GM12891 (cell line): ENCODE data around the gene FHIT.
"Not testable (repeated sequence)": the region's sequence is repeated elsewhere in the genome, so short reads cannot be mapped to it uniquely, and the experiment has no call there.

Source experiments
- DNase-seq: peaks from one replicate; pipeline ENCODE4 v3.0.0; 2011; ENCODE audit warnings: low spot score; ENCODE audit not compliant: insufficient read length
- FAIRE-seq: peaks from 2 replicates; lab custom pipeline; 2011; peaks lifted over from hg19 to GRCh38; lab: Jason Lieb, UNC
- PAX5 ChIP-seq: IDR thresholded peaks from 2 replicates; pipeline ENCODE4 v1.6.1; 2011; ENCODE audit warnings: low read length, moderate library complexity, mild to moderate bottlenecking; ENCODE audit not compliant: insufficient read depth, severe bottlenecking
- POLR2A ChIP-seq: IDR thresholded peaks from 2 replicates; pipeline ENCODE4 v1.6.1; 2011; ENCODE audit warnings: low read depth, low read length, control low read depth
- POLR2AphosphoS5 ChIP-seq: IDR thresholded peaks from 2 replicates; pipeline ENCODE4 v1.6.1; 2011; ENCODE audit warnings: low read depth, low read length, control low read depth
- POU2F2 ChIP-seq: IDR thresholded peaks from 2 replicates; pipeline ENCODE4 v1.6.1; 2011; ENCODE audit warnings: low read depth, mild to moderate bottlenecking, control low read depth, low read length, moderate library complexity
- SPI1 ChIP-seq: IDR thresholded peaks from 2 replicates; pipeline ENCODE4 v1.6.1; 2011; ENCODE audit warnings: low read depth, low read length, control low read depth
- TAF1 ChIP-seq: IDR thresholded peaks from 2 replicates; pipeline ENCODE4 v1.6.1; 2011; ENCODE audit warnings: low read depth, low read length, control low read depth

Gene FHIT

GRCh38 chr3:61077551-61077950, 173.7 kb downstream of the FHIT start:
- no peak for TF ChIP-seq POLR2AphosphoS5
- TF ChIP-seq PAX5 = no peak
- TF ChIP-seq POLR2A = no peak
- no peak for TF ChIP-seq POU2F2
- no peak for TF ChIP-seq TAF1
- FAIRE-seq (no peak), DNase-seq (no peak)

GRCh38 chr3:61074783-61075182, 176.5 kb downstream of the FHIT start:
- FAIRE-seq (no peak), DNase-seq (no peak)
- TF ChIP-seq SPI1 (no peak), POU2F2 (no peak), PAX5 (no peak), POLR2AphosphoS5 (no peak), TAF1 (no peak), POLR2A (no peak)

GRCh38 chr3:61073566-61074165, 177.6 kb downstream of the FHIT start:
- TF ChIP-seq SPI1 (no peak), POLR2AphosphoS5 (no peak), POU2F2 (no peak), PAX5 (no peak), TAF1 (no peak), POLR2A (no peak)
- DNase-seq (no peak), FAIRE-seq (no peak)

- no peak for DNase-seq
- no peak for FAIRE-seq
Measured at GRCh38 chr3:61068084-61068483, 183.2 kb downstream of the FHIT start.

GRCh38 chr3:61066800-61067199, 184.5 kb downstream of the FHIT start:
- no peak for TF ChIP-seq SPI1
- DNase-seq = no peak
- peak; percentile 45 for FAIRE-seq

More at GRCh38 chr3:61068084-61068483, 183.2 kb downstream of the FHIT start:
- TF ChIP-seq TAF1 = no peak
- TF ChIP-seq PAX5 = no peak
- TF ChIP-seq POU2F2 = no peak
- no peak for TF ChIP-seq SPI1
- TF ChIP-seq POLR2AphosphoS5 = no peak
- no peak for TF ChIP-seq POLR2A

- DNase-seq, FAIRE-seq: not testable (repeated sequence)
Measured at GRCh38 chr3:61066222-61066621, 185.0 kb downstream of the FHIT start.

- no peak for DNase-seq
- no peak for TF ChIP-seq POU2F2
- no peak for TF ChIP-seq PAX5
- no peak for TF ChIP-seq SPI1
- no peak for TF ChIP-seq TAF1
- no peak for TF ChIP-seq POLR2AphosphoS5
- no peak for TF ChIP-seq POLR2A
- FAIRE-seq = no peak
Measured at GRCh38 chr3:61065451-61066011, 185.7 kb downstream of the FHIT start.

GRCh38 chr3:61061092-61061723, 190.0 kb downstream of the FHIT start:
- DNase-seq (no peak), FAIRE-seq (no peak)
- TF ChIP-seq POLR2AphosphoS5 (no peak), PAX5 (no peak), POLR2A (no peak), TAF1 (no peak), SPI1 (no peak), POU2F2 (no peak)

- no peak for DNase-seq
- TF ChIP-seq PAX5 (no peak), TAF1 (no peak), POU2F2 (no peak), POLR2A (no peak), POLR2AphosphoS5 (no peak), SPI1 (no peak)
- FAIRE-seq = no peak
Measured at GRCh38 chr3:61060411-61060861, 190.8 kb downstream of the FHIT start.

- DNase-seq (no peak), FAIRE-seq (no peak)
- TF ChIP-seq SPI1 (no peak), POU2F2 (no peak), POLR2AphosphoS5 (no peak), PAX5 (no peak), POLR2A (no peak), TAF1 (no peak)
Measured at GRCh38 chr3:61058836-61059235, 192.4 kb downstream of the FHIT start.
